ENCODE data around the gene WWC2. TPM values are rescaled to one million over a fixed set of nuclear protein-coding genes. Genes with fewer than 3 reads are reported as not detected.
"Not testable (repeated sequence)": the region's sequence is repeated elsewhere in the genome, so short reads cannot be mapped to it uniquely, and the experiment has no call there.

WWC2 gene
- total RNA-seq, 1 donor from 2014 or later: 17.3 TPM

GRCh38 chr4:183291070-183291469, 192.0 kb downstream of the WWC2 start:
- no peak for DNase-seq (ENCODE audit: low read depth)

GRCh38 chr4:183295711-183296110, 196.7 kb downstream of the WWC2 start:
- no peak for DNase-seq (ENCODE audit: low read depth)

- no peak for DNase-seq (ENCODE audit: low read depth)
Measured at GRCh38 chr4:183297675-183298074, 198.6 kb downstream of the WWC2 start.

- no peak for DNase-seq (ENCODE audit: low read depth)
Measured at GRCh38 chr4:183299464-183299863, 200.4 kb downstream of the WWC2 start.

GRCh38 chr4:183300070-183300469, 201.0 kb downstream of the WWC2 start:
- no peak for DNase-seq (ENCODE audit: low read depth)

GRCh38 chr4:183300655-183301054, 201.6 kb downstream of the WWC2 start:
- no peak for DNase-seq (ENCODE audit: low read depth)

GRCh38 chr4:183303301-183303700, 204.2 kb downstream of the WWC2 start:
- DNase-seq (ENCODE audit: low read depth): no peak

GRCh38 chr4:183304067-183304466, 205.0 kb downstream of the WWC2 start:
- no peak for DNase-seq (ENCODE audit: low read depth)

GRCh38 chr4:183304538-183304937, 205.5 kb downstream of the WWC2 start:
- no peak for DNase-seq (ENCODE audit: low read depth)

- no peak for DNase-seq (ENCODE audit: low read depth)
Measured at GRCh38 chr4:183306811-183307210, 207.8 kb downstream of the WWC2 start.

GRCh38 chr4:183312841-183313240, 213.8 kb downstream of the WWC2 start:
- no peak for DNase-seq (ENCODE audit: low read depth)

GRCh38 chr4:183314336-183314735, 215.3 kb downstream of the WWC2 start:
- DNase-seq (ENCODE audit: low read depth): no peak

GRCh38 chr4:183314806-183315205, 215.7 kb downstream of the WWC2 start:
- no peak for DNase-seq (ENCODE audit: low read depth)

GRCh38 chr4:183318656-183319055, 219.6 kb downstream of the WWC2 start:
- DNase-seq (ENCODE audit: low read depth): no peak

- peak; percentile 8 for DNase-seq (ENCODE audit: low read depth)
Measured at GRCh38 chr4:183320211-183321059, 221.4 kb downstream of the WWC2 start, which contains the start of gene CLDN22. TSS of gene CLDN22 (minus strand) at chr4:183320276. CDS start at chr4:183320218, 58 bp downstream.

- no peak for DNase-seq (ENCODE audit: low read depth)
Measured at GRCh38 chr4:183321079-183321478, 222.0 kb downstream of the WWC2 start.

GRCh38 chr4:183321516-183321915, 222.5 kb downstream of the WWC2 start:
- DNase-seq (ENCODE audit: low read depth): no peak

GRCh38 chr4:183322326-183322725, 223.3 kb downstream of the WWC2 start, which contains the start of gene CLDN24:
TSS of gene CLDN24 (minus strand) at chr4:183322426. CDS start at chr4:183322426, 0 bp downstream.
- no peak for DNase-seq (ENCODE audit: low read depth)

- DNase-seq (ENCODE audit: low read depth): no peak
Measured at GRCh38 chr4:183323295-183323694, 224.2 kb downstream of the WWC2 start.

GRCh38 chr4:183324056-183324455, 225.0 kb downstream of the WWC2 start:
- not testable (repeated sequence) for DNase-seq (ENCODE audit: low read depth)

GRCh38 chr4:183324619-183325018, 225.6 kb downstream of the WWC2 start:
- no peak for DNase-seq (ENCODE audit: low read depth)

- not testable (repeated sequence) for DNase-seq (ENCODE audit: low read depth)
Measured at GRCh38 chr4:183326387-183326786, 227.3 kb downstream of the WWC2 start.

- DNase-seq (ENCODE audit: low read depth): no peak
Measured at GRCh38 chr4:183326853-183327252, 227.8 kb downstream of the WWC2 start.
